Fibroblast of lung (primary cell): Measurements from ENCODE around the gene SLC7A4. TPM values are rescaled to one million over a fixed set of nuclear protein-coding genes. Genes with fewer than 3 reads are reported as not detected.
A peak's percentile ranks its signal among the peaks of the same experiment; 100 is the strongest.

Experiments
- DNase-seq, 2 donors: peaks; one replicate each; pipeline versions ENCODE4 v3.0.0 to v3.0.0-alpha.2; 2010; ENCODE audit warnings: low read depth in 2 of 2
- H2AFZ ChIP-seq: 2 replicates; pipeline ENCODE4 v1.5.1; 2012; ENCODE audit warnings: low read length, control low read depth, inconsistent platforms
- H3K27ac ChIP-seq: 2 replicates; pipeline ENCODE4 v1.5.1; 2011; ENCODE audit warnings: low read length, control low read depth; ENCODE audit not compliant: insufficient read depth
- H3K27me3 ChIP-seq: 2 replicates; pipeline ENCODE4 v1.5.1; 2011; ENCODE audit warnings: mild to moderate bottlenecking, low read length; ENCODE audit not compliant: control insufficient read depth, insufficient read depth
- H3K36me3 ChIP-seq: 2 replicates; pipeline ENCODE4 v1.5.1; 2011; ENCODE audit warnings: low read length; ENCODE audit not compliant: control insufficient read depth, insufficient read depth
- H3K4me1 ChIP-seq: 2 replicates; pipeline ENCODE4 v1.5.1; 2011; ENCODE audit warnings: low read length; ENCODE audit not compliant: control insufficient read depth, insufficient read depth; ENCODE audit errors: extremely low read depth
- H3K4me2 ChIP-seq: 2 replicates; pipeline ENCODE4 v1.5.1; 2011; ENCODE audit warnings: low read length, control low read depth; ENCODE audit not compliant: insufficient read depth; ENCODE audit errors: extremely low read depth
- H3K4me3 ChIP-seq, 4 experiments: fragments of 200-600 bp in 1 of 4; sonication (generic) in 1 of 4; replicated peaks in 1 of 4; 2 replicates each; pipeline ENCODE4 v1.5.1; 2011 to 2016; ENCODE audit warnings: low read length in 4 of 4, low read depth in 3 of 4, mild to moderate bottlenecking in 3 of 4, control low read depth in 2 of 4, inconsistent platforms in 1 of 4, mixed read lengths in 1 of 4; ENCODE audit not compliant: insufficient read depth in 1 of 4; ENCODE audit errors: control extremely low read depth in 1 of 4
- H3K79me2 ChIP-seq: 2 replicates; pipeline ENCODE4 v1.5.1; 2012; ENCODE audit warnings: mild to moderate bottlenecking, low read length, inconsistent platforms; ENCODE audit not compliant: control insufficient read depth, insufficient read depth
- H3K9ac ChIP-seq: 2 replicates; pipeline ENCODE4 v1.5.1; 2011; ENCODE audit warnings: mild to moderate bottlenecking, low read length, control low read depth; ENCODE audit not compliant: insufficient read depth
- H3K9me3 ChIP-seq: 2 replicates; pipeline ENCODE4 v1.5.1; 2012; ENCODE audit warnings: low read depth, low read length; ENCODE audit not compliant: control insufficient read depth, insufficient read depth
- H4K20me1 ChIP-seq: 2 replicates; pipeline ENCODE4 v1.5.1; 2011; ENCODE audit warnings: low read length; ENCODE audit not compliant: control insufficient read depth, insufficient read depth; ENCODE audit errors: extremely low read depth
- CTCF ChIP-seq, 2 donors: IDR thresholded peaks in 1 of 2; conservative IDR thresholded peaks in 1 of 2; 1 replicate in 1 of 2; 2 replicates in 1 of 2; pipeline ENCODE4 v1.5.1; 2011 to 2012; ENCODE audit warnings: low read length in 2 of 2, control low read depth in 1 of 2, inconsistent platforms in 1 of 2, low read depth in 1 of 2, mild to moderate bottlenecking in 1 of 2
- EZH2 ChIP-seq: IDR thresholded peaks from 2 replicates; pipeline ENCODE4 v1.5.1; 2012; ENCODE audit warnings: low read length, control low read depth, mild to moderate bottlenecking; ENCODE audit errors: missing control alignments
- polyA plus RNA-seq, 2 donors: library from polyadenylated mRNA; depleted of rRNA in 1 of 2; stranded (reverse) in 1 of 2; unstranded in 1 of 2; fragments of >200 nt; gene quantifications; 2 replicates each; pipeline ENCODE4 v1.2.1, GENCODE V29; 2011 to 2012; ENCODE audit warnings: missing spikeins in 1 of 2
- total RNA-seq: library from RNA; depleted of rRNA; stranded (reverse); fragments of >200 nt; gene quantifications from 2 replicates; pipeline ENCODE4 v1.2.1, GENCODE V29; 2014

Gene SLC7A4
- total and polyA plus RNA-seq, 2 donors (not counting 1 experiment from before 2014, with no cell fraction given), result 0.83 to 0.92 TPM

- Histone ChIP-seq H4K20me1 (no peaks in the 10 kb centered on the region), H3K4me1 (peaks cover 11% of the 10 kb centered on the region), H2AFZ (peak overlapping the region; percentile 92), H3K27me3 (no peaks in the 10 kb centered on the region), H3K4me2 (peak overlapping the region; percentile 96), H3K36me3 (peaks cover 4% of the 10 kb centered on the region), H3K79me2 (peaks cover 15% of the 10 kb centered on the region), H3K4me3 (peak overlapping the region; percentile 82 to 98 (median 90)), H3K9ac (peak overlapping the region; percentile 91), H3K9me3 (peaks cover 2% of the 10 kb centered on the region), H3K27ac (peak overlapping the region; percentile 87)
- TF ChIP-seq EZH2, result no peak
- no peak for TF ChIP-seq CTCF (conservative IDR thresholded peaks at IDR 0.05 in 1 of 2, IDR thresholded peaks at IDR 0.05 in 1 of 2; ENCODE audit: low read depth in 1 of 2, low read length in 2 of 2)
- DNase-seq, result no peak
Measured at GRCh38 chr22:20980938-20981722, 51.2 kb downstream of the SLC7A4 start.

GRCh38 chr22:20980523-20980922 is 51.8 kb downstream of the SLC7A4 start:
- H4K20me1 ChIP-seq, result no peaks in the 10 kb centered on the region
- DNase-seq, result no peak
- H3K9ac ChIP-seq, result no peak overlapping the region
- H2AFZ ChIP-seq, result no peak overlapping the region
- peaks cover 15% of the 10 kb centered on the region for H3K79me2 ChIP-seq
- H3K27me3 ChIP-seq, result no peaks in the 10 kb centered on the region
- peaks cover 2% of the 10 kb centered on the region for H3K9me3 ChIP-seq
- no peak overlapping the region for H3K27ac ChIP-seq
- H3K4me3 ChIP-seq, result no peak overlapping the region
- H3K4me2 ChIP-seq, result no peak overlapping the region
- peaks cover 4% of the 10 kb centered on the region for H3K36me3 ChIP-seq
- TF ChIP-seq CTCF (conservative IDR thresholded peaks at IDR 0.05 in 1 of 2, IDR thresholded peaks at IDR 0.05 in 1 of 2; ENCODE audit: low read depth in 1 of 2, low read length in 2 of 2), result no peak
- TF ChIP-seq EZH2, result no peak
- peaks cover 11% of the 10 kb centered on the region for H3K4me1 ChIP-seq

GRCh38 chr22:20979940-20980453 is 52.4 kb downstream of the SLC7A4 start:
- H3K4me1 ChIP-seq, result peaks cover 11% of the 10 kb centered on the region
- H4K20me1 ChIP-seq, result no peaks in the 10 kb centered on the region
- peaks cover 15% of the 10 kb centered on the region for H3K79me2 ChIP-seq
- no peak overlapping the region for H3K9ac ChIP-seq
- DNase-seq, result no peak
- H3K4me3 ChIP-seq, result peak overlapping the region in 3 of 4 experiments; percentile 6 to 47 (median 32)
- no peaks in the 10 kb centered on the region for H3K27me3 ChIP-seq
- TF ChIP-seq EZH2 (no peak), CTCF (conservative IDR thresholded peaks at IDR 0.05 in 1 of 2, IDR thresholded peaks at IDR 0.05 in 1 of 2; ENCODE audit: low read depth in 1 of 2, low read length in 2 of 2) (no peak)
- H3K4me2 ChIP-seq, result peak overlapping the region; percentile 73
- H3K27ac ChIP-seq, result no peak overlapping the region
- peaks cover 2% of the 10 kb centered on the region for H3K36me3 ChIP-seq
- peak overlapping the region; percentile 69 for H2AFZ ChIP-seq
- peaks cover 2% of the 10 kb centered on the region for H3K9me3 ChIP-seq
